Measurements from ENCODE around the gene FBN1.

The FBN1 gene

GRCh38 chr15:48388910-48389309, 256.6 kb downstream of the FBN1 start:
- no peak for DNase-seq

- DNase-seq: no peak
Observed at GRCh38 chr15:48388016-48388851, 257.3 kb downstream of the FBN1 start.

- DNase-seq: no peak
Observed at GRCh38 chr15:48385031-48385830, 260.3 kb downstream of the FBN1 start.

- DNase-seq: no peak
Observed at GRCh38 chr15:48384616-48385015, 260.9 kb downstream of the FBN1 start.

GRCh38 chr15:48383031-48383430, 262.5 kb downstream of the FBN1 start:
- no peak for DNase-seq

GRCh38 chr15:48381861-48382260, 263.6 kb downstream of the FBN1 start:
- DNase-seq: no peak

- no peak for DNase-seq
Observed at GRCh38 chr15:48380198-48380597, 265.3 kb downstream of the FBN1 start.

GRCh38 chr15:48375767-48376166, 269.7 kb downstream of the FBN1 start:
- no peak for DNase-seq

GRCh38 chr15:48374472-48374871, 271.0 kb downstream of the FBN1 start:
- DNase-seq: no peak

GRCh38 chr15:48373821-48374451, 271.6 kb downstream of the FBN1 start:
- no peak for DNase-seq

- DNase-seq: no peak
Observed at GRCh38 chr15:48371961-48372360, 273.5 kb downstream of the FBN1 start.

- no peak for DNase-seq
Observed at GRCh38 chr15:48371550-48371949, 274.0 kb downstream of the FBN1 start.

- no peak for DNase-seq
Observed at GRCh38 chr15:48370460-48370859, 275.0 kb downstream of the FBN1 start.

GRCh38 chr15:48367483-48367882, 278.0 kb downstream of the FBN1 start:
- DNase-seq: no peak

- no peak for DNase-seq
Observed at GRCh38 chr15:48366584-48367312, 278.8 kb downstream of the FBN1 start.

GRCh38 chr15:48365575-48365974, 279.9 kb downstream of the FBN1 start:
- no peak for DNase-seq

- DNase-seq: no peak
Observed at GRCh38 chr15:48363474-48363873, 282.0 kb downstream of the FBN1 start.

- no peak for DNase-seq
Observed at GRCh38 chr15:48361685-48362084, 283.8 kb downstream of the FBN1 start.

GRCh38 chr15:48360841-48361240, 284.7 kb downstream of the FBN1 start:
- DNase-seq: no peak
